Measurements from ENCODE around the gene LMBR1. TPM values are rescaled to one million over a fixed set of nuclear protein-coding genes. Genes with fewer than 3 reads are reported as not detected.
"Not testable (repeated sequence)": the region's sequence is repeated elsewhere in the genome, so short reads cannot be mapped to it uniquely, and the experiment has no call there.

The LMBR1 gene
- total RNA-seq, 8 experiments from 2014 or later = 26.4 to 64.1 (median 31.4) TPM

DNA sequence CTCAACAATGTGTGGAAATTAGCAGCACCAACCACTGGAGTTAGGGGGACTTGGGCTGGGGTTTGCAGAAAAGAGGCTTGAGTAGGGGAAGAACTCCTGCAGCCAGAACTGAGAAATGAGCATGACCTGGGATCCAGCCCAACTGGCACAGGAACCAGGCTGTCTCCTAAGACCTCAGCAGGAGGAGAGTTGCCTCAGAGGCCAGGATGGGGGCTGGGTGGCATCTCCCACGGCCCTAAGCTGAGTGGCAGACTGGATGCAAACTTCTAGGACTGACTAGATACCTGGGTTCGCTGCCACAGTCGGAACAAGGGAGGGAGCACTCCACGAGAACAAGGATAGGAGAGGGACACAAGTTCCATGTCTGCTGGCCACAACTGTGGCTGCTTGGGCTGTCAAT lies 189.8 kb downstream of the LMBR1 start:
- WGBS, 10 experiments = 90 to 100% methylated on average over 1 to 4 of the region's 4 CpGs; no CpG with 5 or more reads in 8 of the 10 experiments
- Histone ChIP-seq H3K4me3 (no peak overlapping the region), H3K27ac (no peak overlapping the region), H3K4me1 (replicated peaks in 1 of 2) (no peaks in the 10 kb centered on the region)
- no peak for ATAC-seq (replicated peaks in 6 of 8)
- in situ Hi-C loops (cut with MboI; ENCODE audit: low pct_unique_long_range_greater_than_20kb in 2 of 9, low sequenced_read_pairs in 9 of 9, unreplicated experiment in 9 of 9) = no loop called here

DNA sequence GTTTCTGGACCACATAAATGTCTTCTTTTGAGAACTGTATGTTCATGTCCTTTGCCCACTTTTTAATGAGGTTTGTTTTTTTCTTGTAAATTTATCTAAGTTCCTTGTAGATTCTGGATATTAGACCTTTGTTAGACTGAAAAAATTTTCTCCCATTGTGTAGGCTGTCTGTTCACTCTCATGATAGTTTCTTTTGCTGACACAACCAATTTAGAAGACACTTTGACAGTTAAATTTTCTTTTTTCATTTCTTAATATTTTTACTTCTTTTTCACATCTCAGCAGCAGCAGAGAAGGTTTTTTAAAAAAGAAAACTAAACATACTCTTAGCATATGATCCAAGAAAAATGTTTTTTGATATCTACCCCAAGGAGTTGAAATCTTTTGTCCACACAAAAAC lies 190.6 kb downstream of the LMBR1 start:
- Histone ChIP-seq H3K4me3 (no peak overlapping the region), H3K4me1 (replicated peaks in 1 of 2) (no peaks in the 10 kb centered on the region), H3K27ac (no peak overlapping the region)
- ATAC-seq (replicated peaks in 6 of 8) = no peak
- in situ Hi-C loops (cut with MboI; ENCODE audit: low pct_unique_long_range_greater_than_20kb in 2 of 9, low sequenced_read_pairs in 9 of 9, unreplicated experiment in 9 of 9) = no loop called here

DNA sequence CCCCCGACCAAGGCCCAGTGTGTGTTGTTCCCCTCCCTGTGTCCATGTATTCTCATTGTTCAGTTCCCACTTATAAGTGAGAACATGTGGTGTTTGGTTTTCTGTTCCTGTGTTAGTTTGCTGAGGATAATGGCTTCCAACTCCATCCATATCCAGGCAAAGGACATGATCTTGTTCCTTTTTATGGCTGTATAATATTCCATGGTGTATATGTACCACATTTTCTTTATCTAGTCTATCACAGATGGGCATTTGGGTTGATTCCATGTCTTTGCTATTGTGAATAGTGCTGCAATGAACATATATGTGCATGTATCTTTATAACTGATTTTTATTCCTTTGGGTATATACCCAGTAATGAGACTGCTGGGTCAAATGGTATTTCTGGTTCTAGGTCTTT lies 191.2 kb downstream of the LMBR1 start:
- in situ Hi-C loops (cut with MboI; ENCODE audit: low pct_unique_long_range_greater_than_20kb in 2 of 9, low sequenced_read_pairs in 9 of 9, unreplicated experiment in 9 of 9) = not testable (repeated sequence)

DNA sequence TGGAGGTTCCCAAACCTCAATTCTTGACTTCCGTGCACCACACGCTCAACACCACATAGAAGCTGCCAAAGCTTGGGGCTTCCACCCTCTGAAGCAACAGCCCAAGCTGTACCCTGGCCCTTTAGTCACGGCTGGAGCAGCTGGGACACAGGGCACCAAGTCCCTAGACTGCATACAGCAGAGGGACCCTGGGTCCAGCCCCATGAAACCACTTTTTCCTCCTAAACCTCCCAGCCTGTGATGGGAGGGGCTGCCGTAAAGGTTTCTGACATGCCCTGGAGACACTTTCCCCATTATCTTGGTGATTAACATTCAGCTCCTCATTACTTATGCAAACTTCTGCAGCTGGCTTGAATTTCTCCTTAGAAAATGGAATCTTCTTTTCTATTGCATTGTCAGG lies 194.5 kb downstream of the LMBR1 start:
- ATAC-seq (replicated peaks in 6 of 8); H3K27ac ChIP-seq; H3K4me1 ChIP-seq (replicated peaks in 1 of 2); in situ Hi-C loops (cut with MboI; ENCODE audit: low pct_unique_long_range_greater_than_20kb in 2 of 9, low sequenced_read_pairs in 9 of 9, unreplicated experiment in 9 of 9); H3K4me3 ChIP-seq: not testable (repeated sequence)
- 40 to 100% (median 100%) methylated on average over 1 to 4 of the region's 4 CpGs; no CpG with 5 or more reads in 5 of the 10 experiments for WGBS, 10 experiments

More for the DNA sequence above, 191.2 kb downstream of the LMBR1 start:
- not testable (repeated sequence) for H3K4me3 ChIP-seq; H3K27ac ChIP-seq; ATAC-seq (replicated peaks in 6 of 8); H3K4me1 ChIP-seq (replicated peaks in 1 of 2)
- 80 to 100% (median 83%) methylated on average over 1 of the region's 1 CpG; no CpG with 5 or more reads in 5 of the 10 experiments for WGBS, 10 experiments

DNA sequence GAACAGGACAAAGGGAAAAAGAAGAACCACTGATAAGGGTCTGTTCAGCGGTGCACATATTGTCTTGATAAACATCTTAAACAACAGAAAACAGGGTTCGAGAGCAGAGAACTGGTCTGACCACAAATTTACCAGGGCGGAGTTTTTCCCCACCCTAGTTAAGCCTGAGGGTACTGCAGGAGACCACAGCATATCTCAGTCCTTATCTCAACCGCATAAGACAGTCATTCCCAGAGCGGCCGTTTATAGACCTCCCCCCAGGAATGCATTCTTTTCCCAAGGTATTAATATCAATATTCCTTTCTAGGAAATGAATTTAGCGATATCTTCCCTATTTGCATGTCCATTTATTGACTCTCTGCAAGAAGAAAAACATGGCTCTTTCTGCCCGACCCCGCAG lies 195.7 kb downstream of the LMBR1 start:
- H3K4me3 ChIP-seq; in situ Hi-C loops (cut with MboI; ENCODE audit: low pct_unique_long_range_greater_than_20kb in 2 of 9, low sequenced_read_pairs in 9 of 9, unreplicated experiment in 9 of 9): not testable (repeated sequence)
- WGBS, 10 experiments = 70 to 100% (median 97%) methylated on average over 1 to 7 of the region's 9 CpGs; no CpG with 5 or more reads in 1 of the 10 experiments

DNA sequence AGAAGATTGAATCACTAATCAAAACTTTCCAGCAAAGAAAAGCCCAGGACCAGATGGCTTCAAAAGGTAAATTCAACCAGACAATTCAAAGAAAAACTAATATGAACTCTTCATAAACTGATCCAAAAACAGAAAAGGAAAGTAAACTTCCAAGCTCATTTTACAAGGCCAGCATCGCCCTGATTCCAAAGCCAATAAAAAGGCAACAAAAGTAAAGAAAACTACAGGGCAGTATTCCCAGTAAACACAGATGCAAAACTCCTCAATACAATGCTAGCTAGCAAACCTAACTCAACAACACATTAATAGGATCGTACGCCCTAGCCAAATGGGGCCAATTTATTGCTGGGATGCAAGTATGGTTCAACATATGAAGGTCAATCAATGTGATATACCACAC lies 199.4 kb downstream of the LMBR1 start:
- H3K27ac ChIP-seq = no peak overlapping the region
- no peak overlapping the region for H3K4me3 ChIP-seq
- no peaks in the 10 kb centered on the region for H3K4me1 ChIP-seq (replicated peaks in 1 of 2)
- ATAC-seq (replicated peaks in 6 of 8) = no peak
- in situ Hi-C loops (cut with MboI; ENCODE audit: low pct_unique_long_range_greater_than_20kb in 2 of 9, low sequenced_read_pairs in 9 of 9, unreplicated experiment in 9 of 9) = no loop called here
- WGBS, 10 experiments = 60 to 100% (median 93%) methylated on average over 1 to 3 of the region's 3 CpGs; no CpG with 5 or more reads in 1 of the 10 experiments

More for the DNA sequence above, 195.7 kb downstream of the LMBR1 start:
- not testable (repeated sequence) for ATAC-seq (replicated peaks in 6 of 8); H3K4me1 ChIP-seq (replicated peaks in 1 of 2); H3K27ac ChIP-seq

DNA sequence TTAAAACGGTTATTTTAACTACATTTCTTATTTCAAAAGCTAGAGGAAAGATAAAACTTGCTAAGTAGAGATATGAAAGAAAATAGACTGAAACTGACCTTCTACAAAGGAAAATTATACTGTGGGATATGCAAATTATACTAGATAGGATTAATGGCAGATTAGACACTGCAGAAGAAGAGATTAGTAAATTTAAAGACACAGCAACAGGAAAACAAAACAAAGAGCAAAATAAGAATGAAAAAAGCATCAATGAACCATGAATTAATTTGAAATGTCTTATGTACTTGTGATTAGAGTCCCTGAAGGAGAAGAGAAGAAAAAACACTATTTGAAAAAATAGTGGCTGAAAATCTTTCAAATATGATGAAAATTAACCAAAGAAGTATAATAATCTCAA lies 200.1 kb downstream of the LMBR1 start:
- in situ Hi-C loops (cut with MboI; ENCODE audit: low pct_unique_long_range_greater_than_20kb in 2 of 9, low sequenced_read_pairs in 9 of 9, unreplicated experiment in 9 of 9) = no loop called here
- 27 to 100% (median 78%) methylated on average over 1 of the region's 1 CpG; no CpG with 5 or more reads in 3 of the 10 experiments for WGBS, 10 experiments
- H3K4me3 ChIP-seq = no peak overlapping the region
- no peaks in the 10 kb centered on the region for H3K4me1 ChIP-seq (replicated peaks in 1 of 2)
- ATAC-seq (replicated peaks in 6 of 8) = no peak
- H3K27ac ChIP-seq = no peak overlapping the region

DNA sequence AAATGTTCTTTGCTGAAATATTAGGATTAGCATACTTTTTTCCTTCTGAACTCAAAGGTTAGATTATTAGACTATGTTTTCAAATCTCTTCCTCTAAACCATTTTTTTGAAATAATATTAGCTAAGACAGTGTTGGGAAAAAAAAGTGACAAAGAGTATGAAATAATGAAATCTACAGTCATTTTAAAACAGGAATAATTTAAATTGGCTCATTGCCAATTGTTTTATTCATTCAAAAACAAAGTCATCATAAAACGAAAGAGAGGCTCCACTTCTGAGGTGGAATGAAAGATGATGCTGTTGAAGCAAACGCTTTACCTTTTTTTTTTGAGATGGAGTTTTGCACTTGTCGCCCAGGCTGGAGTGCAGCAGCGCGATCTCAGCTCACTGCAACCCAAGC lies 201.2 kb downstream of the LMBR1 start:
- WGBS, 10 experiments = 65 to 100% (median 83%) methylated on average over 1 to 5 of the region's 5 CpGs
- in situ Hi-C loops (cut with MboI; ENCODE audit: low pct_unique_long_range_greater_than_20kb in 2 of 9, low sequenced_read_pairs in 9 of 9, unreplicated experiment in 9 of 9) = no loop called here
- ATAC-seq (replicated peaks in 6 of 8) = no peak
- no peak overlapping the region for H3K27ac ChIP-seq
- H3K4me1 ChIP-seq (replicated peaks in 1 of 2) = no peaks in the 10 kb centered on the region
- H3K4me3 ChIP-seq = no peak overlapping the region

DNA sequence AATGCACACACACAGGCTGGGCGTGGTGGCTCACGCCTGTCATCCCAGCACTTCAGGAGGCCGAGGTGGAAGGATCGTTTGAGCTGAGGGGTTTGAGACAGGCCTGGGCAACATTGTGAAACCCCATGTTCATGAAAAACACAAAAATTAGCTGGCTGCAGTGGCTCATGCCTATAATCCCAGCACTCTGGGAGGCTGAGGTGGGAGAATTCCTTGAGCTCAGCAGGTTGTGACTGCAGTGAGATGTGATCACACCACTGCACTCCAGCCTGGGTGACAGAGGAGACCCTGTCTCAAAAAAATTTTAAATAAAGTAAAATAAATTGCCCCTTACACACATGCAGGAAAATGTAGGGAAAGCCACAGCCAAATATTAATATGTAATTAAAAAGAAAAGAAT lies 208.3 kb downstream of the LMBR1 start:
- ATAC-seq (replicated peaks in 6 of 8) = no peak
- in situ Hi-C loops (cut with MboI; ENCODE audit: low pct_unique_long_range_greater_than_20kb in 2 of 9, low sequenced_read_pairs in 9 of 9, unreplicated experiment in 9 of 9) = no loop called here
- 75 to 100% (median 82%) methylated on average over 1 to 3 of the region's 4 CpGs; no CpG with 5 or more reads in 3 of the 10 experiments for WGBS, 10 experiments
- Histone ChIP-seq H3K4me3 (no peak overlapping the region), H3K27ac (no peak overlapping the region), H3K4me1 (replicated peaks in 1 of 2) (no peaks in the 10 kb centered on the region)

DNA sequence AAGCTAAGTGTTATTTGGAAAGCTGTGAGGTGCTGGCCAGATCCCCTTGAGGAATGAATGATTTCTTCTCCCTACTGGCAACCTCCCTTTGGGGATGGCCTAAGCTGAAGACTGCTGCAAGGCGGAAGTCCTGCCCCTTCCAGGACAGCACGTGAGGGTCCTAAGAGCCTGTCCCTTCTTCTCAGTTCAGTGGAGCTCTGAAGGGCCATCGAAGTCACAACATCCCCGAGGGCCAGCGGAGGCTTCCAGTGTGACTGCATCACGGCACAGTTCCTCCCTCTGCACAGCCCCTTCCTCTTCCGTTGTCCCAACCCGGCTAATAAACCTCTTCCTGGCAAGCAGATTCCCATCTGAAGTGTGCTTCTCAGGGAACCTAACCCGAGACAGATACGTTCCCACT lies 208.7 kb downstream of the LMBR1 start:
- H3K4me3 ChIP-seq = no peak overlapping the region
- 70 to 100% (median 90%) methylated on average over 1 to 8 of the region's 10 CpGs; no CpG with 5 or more reads in 3 of the 10 experiments for WGBS, 10 experiments
- no peaks in the 10 kb centered on the region for H3K4me1 ChIP-seq (replicated peaks in 1 of 2)
- peak in 1 of 8 experiments; percentile 7 for ATAC-seq (replicated peaks in 6 of 8)
- in situ Hi-C loops (cut with MboI; ENCODE audit: low pct_unique_long_range_greater_than_20kb in 2 of 9, low sequenced_read_pairs in 9 of 9, unreplicated experiment in 9 of 9) = no loop called here
- H3K27ac ChIP-seq = no peak overlapping the region

DNA sequence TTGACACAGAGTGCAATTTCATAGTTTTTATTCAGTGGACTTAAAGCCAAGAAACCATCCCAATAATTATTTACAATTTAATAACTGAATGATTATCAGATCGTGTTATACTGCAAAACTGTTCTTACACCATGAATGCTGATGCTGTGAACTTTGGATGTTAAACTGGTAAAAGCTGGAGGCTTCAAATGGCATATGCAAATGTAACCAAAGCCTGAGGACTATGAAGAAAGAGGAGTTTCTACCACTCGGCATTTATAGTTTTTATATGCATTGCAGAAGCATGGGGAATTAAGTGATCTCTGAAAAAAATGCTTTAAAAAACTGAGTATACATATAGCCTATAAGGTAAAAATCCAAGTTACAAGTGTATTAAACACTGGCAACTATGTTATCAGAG lies 210.1 kb downstream of the LMBR1 start:
- no peaks in the 10 kb centered on the region for H3K4me1 ChIP-seq (replicated peaks in 1 of 2)
- ATAC-seq (replicated peaks in 6 of 8) = peak in 3 of 8 experiments; percentile 60 to 77 (median 63)
- 7 to 100% (median 71%) methylated on average over 1 to 2 of the region's 2 CpGs; no CpG with 5 or more reads in 3 of the 10 experiments for WGBS, 10 experiments
- H3K27ac ChIP-seq = no peak overlapping the region
- in situ Hi-C loops (cut with MboI; ENCODE audit: low pct_unique_long_range_greater_than_20kb in 2 of 9, low sequenced_read_pairs in 9 of 9, unreplicated experiment in 9 of 9) = no loop called here
- no peak overlapping the region for H3K4me3 ChIP-seq

DNA sequence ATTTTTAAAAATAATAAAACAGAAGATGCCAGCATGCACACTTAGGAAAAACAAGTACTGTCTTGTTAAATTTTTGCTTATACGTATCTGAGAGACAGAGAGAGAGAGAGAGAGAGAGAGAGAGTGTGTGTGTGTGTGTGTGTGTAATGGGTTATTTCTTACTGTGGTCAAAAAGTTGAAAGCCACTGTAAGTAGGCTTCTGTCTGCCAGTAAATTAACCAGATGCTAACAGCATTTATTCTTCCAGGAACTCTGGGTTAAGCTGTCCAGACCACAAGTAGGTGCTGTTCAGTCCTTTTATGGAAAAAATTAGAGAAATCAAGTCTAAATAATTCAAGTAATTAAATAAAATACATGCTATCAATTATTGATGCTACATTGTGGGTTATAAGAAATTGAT lies 212.7 kb downstream of the LMBR1 start:
- peak in 1 of 8 experiments; percentile 53 for ATAC-seq (replicated peaks in 6 of 8)
- Histone ChIP-seq H3K27ac (no peak overlapping the region), H3K4me3 (no peak overlapping the region), H3K4me1 (replicated peaks in 1 of 2) (no peaks in the 10 kb centered on the region)
- in situ Hi-C loops (cut with MboI; ENCODE audit: low pct_unique_long_range_greater_than_20kb in 2 of 9, low sequenced_read_pairs in 9 of 9, unreplicated experiment in 9 of 9) = no loop called here
- 29 to 100% (median 78%) methylated on average over 1 of the region's 1 CpG; no CpG with 5 or more reads in 4 of the 10 experiments for WGBS, 10 experiments

DNA sequence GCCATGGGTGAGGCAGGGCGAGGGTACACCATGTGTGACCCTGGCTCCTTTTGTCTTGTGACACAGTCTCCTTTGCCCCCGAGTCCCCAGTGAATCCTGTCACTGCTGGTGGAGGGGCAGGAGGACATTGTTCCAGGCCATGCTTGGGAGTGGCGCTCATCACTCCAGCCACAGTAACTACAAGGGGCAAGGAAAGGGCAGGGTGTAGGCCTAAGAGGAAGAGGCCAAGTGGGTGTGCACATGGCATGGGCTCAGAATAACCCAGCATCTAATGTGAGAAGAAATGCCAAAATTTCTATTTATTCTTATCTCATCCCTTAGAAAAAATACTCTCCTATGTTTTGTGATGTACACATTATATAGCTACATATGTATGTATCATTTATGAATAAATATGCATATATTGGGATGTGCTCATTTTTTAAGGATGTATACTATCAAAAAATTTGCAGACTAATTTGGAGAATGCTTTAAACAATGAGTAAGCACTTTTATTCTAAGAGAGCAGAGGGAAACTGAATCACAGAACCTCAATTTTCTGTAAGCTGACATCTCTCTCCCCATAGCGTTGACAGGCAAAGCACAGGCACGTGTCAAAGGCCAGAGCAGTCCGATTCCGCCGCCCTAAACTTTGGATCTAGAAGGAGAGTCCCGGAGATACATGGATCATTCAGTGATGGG lies 215.5 kb downstream of the LMBR1 start:
- no peaks in the 10 kb centered on the region for H3K4me1 ChIP-seq (replicated peaks in 1 of 2)
- no peak overlapping the region for H3K4me3 ChIP-seq
- no peak overlapping the region for H3K27ac ChIP-seq
- in situ Hi-C loops (cut with MboI; ENCODE audit: low pct_unique_long_range_greater_than_20kb in 2 of 9, low sequenced_read_pairs in 9 of 9, unreplicated experiment in 9 of 9) = no loop called here
- 99 to 100% (median 100%) methylated on average over 1 to 9 of the region's 9 CpGs; no CpG with 5 or more reads in 2 of the 10 experiments for WGBS, 10 experiments
- ATAC-seq (replicated peaks in 6 of 8) = peak in 3 of 8 experiments; percentile 48 to 84 (median 63)

DNA sequence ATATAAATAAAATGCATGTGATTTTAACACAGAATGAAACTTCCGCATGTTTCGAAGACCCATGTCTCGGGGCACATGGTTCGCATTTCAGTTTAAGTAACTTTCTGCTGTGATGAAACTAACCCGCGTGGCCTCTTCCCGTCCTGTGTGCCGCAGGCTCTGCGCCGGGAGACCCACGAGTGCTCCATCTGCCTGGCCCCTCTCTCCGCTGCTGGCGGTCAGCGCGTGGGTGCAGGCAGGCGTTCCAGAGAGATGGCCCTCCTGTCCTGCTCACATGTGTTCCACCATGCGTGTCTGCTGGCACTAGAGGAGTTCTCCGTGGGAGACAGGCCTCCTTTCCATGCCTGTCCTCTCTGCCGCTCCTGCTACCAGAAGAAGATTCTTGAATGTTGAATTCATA lies 216.7 kb downstream of the LMBR1 start:
- no peak overlapping the region for H3K27ac ChIP-seq
- in situ Hi-C loops (cut with MboI; ENCODE audit: low pct_unique_long_range_greater_than_20kb in 2 of 9, low sequenced_read_pairs in 9 of 9, unreplicated experiment in 9 of 9) = no loop called here

More for the DNA sequence above, 216.7 kb downstream of the LMBR1 start:
- Histone ChIP-seq H3K4me1 (replicated peaks in 1 of 2) (no peaks in the 10 kb centered on the region), H3K4me3 (no peak overlapping the region)
- ATAC-seq (replicated peaks in 6 of 8) = no peak
- 87 to 100% (median 92%) methylated on average over 1 to 11 of the region's 19 CpGs; no CpG with 5 or more reads in 4 of the 10 experiments for WGBS, 10 experiments
